ENCODE measurements around the gene ARHGAP6.

The ARHGAP6 gene

DNA sequence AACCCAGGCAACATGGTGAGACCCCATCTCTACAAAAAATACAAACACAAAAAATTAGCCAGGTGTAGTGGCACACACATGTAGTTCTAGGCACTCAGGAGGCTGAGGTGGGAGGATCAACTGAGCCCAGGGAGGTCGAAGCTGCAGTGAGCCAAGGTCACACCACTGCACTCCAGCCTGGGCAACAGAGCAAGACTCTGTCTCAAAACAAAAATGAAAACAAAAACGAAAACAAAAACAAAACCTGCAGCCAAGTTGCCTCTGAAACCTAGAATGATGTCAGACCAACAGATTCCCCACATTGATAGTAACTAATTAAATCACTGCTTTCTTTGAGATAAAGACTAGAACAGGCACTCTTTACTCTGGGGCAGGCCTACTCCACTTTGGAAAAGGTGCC, 268.0 kb downstream of the ARHGAP6 start:
- ChIA-PET POLR2A (ENCODE audit: low non-redundant PET) (no interaction called here), CTCF (no interaction called here)
- no peak for DNase-seq (ENCODE audit: low spot score)
- no peak overlapping the region for H3K27ac ChIP-seq
- TF ChIP-seq, protein P1, sequence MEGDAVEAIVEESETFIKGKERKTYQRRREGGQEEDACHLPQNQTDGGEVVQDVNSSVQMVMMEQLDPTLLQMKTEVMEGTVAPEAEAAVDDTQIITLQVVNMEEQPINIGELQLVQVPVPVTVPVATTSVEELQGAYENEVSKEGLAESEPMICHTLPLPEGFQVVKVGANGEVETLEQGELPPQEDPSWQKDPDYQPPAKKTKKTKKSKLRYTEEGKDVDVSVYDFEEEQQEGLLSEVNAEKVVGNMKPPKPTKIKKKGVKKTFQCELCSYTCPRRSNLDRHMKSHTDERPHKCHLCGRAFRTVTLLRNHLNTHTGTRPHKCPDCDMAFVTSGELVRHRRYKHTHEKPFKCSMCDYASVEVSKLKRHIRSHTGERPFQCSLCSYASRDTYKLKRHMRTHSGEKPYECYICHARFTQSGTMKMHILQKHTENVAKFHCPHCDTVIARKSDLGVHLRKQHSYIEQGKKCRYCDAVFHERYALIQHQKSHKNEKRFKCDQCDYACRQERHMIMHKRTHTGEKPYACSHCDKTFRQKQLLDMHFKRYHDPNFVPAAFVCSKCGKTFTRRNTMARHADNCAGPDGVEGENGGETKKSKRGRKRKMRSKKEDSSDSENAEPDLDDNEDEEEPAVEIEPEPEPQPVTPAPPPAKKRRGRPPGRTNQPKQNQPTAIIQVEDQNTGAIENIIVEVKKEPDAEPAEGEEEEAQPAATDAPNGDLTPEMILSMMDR (conservative IDR thresholded peaks at IDR 0.05; ENCODE audit: low read depth), result no peak

DNA sequence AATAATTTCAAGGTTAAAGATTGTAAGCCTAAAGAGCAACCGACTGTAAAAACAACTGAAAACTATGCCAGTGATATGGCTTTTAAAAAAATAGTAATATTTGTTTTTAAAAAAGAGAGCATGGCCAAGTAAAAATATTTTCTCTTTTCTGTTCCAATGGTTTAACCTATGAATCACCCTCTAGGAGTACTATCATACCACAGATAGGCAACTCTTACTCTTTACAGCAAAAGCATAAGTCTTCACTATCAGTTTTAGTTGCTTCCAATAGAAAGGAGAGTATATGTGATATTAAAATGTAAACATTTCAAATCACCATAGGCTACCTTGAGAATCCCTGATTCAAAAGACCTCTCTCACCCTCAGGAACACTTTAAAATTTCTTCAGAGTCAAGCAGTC, 269.9 kb downstream of the ARHGAP6 start:
- DNase-seq (ENCODE audit: low spot score), result no peak
- H3K27ac ChIP-seq, result no peak overlapping the region
- TF ChIP-seq, protein P1 (conservative IDR thresholded peaks at IDR 0.05; ENCODE audit: low read depth), result no peak
- CTCF ChIA-PET, result no interaction called here
- POLR2A ChIA-PET (ENCODE audit: low non-redundant PET), result no interaction called here

DNA sequence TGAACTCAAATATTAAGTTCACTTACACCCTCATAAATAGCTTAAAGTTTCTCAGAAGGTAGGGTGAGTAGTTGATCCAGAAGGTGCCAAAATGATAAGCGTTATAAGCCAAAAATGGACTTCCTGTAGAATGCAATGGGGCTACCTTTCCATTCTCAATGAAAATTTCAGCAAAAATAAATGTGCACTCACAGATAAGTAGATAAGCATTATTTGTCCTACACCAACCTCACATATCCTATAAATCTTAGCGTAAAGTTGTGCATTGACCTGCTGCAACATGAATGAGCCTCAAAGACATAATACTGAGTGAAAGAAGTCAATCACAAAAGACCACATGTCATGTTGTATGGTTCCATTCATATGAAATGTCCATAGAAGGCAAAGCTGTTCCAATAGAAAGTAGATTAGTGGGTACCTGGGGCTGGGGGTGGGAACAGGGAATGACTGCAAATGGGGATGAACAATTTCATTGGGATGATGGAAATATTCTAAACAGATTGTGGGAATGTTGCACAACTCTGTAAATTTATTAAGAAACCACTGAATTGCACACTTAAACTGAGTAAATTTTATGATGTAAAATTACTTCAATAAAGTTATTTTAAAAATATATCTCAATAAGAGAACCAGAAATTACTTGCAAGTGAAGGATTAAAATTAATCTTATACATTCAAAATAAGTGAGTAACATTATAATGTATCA, 271.6 kb downstream of the ARHGAP6 start:
- H3K27ac ChIP-seq, result no peak overlapping the region
- ChIA-PET CTCF (no interaction called here), POLR2A (ENCODE audit: low non-redundant PET) (no interaction called here)
- TF ChIP-seq, protein P1 (conservative IDR thresholded peaks at IDR 0.05; ENCODE audit: low read depth), result no peak
- DNase-seq (ENCODE audit: low spot score), result no peak

DNA sequence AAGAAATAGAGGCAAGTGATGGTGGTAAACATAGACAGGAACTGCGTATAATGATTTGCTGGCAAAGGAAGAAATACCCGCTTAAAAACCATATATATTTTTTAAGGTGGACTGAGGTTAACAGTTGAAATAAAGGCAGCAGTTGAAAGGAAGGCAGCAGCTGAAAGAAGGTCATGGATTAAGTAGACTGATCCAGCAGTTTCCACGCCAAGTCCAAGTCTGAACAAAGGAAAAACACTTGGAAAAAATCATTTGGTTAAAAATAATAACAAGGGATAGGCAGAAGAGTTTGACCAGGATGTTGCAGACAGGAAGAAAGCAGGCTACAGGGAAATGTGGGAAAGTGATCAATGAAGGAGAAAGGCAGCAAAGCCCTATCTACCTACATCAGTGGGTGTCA, 278.9 kb downstream of the ARHGAP6 start:
- TF ChIP-seq, protein P1 (conservative IDR thresholded peaks at IDR 0.05; ENCODE audit: low read depth), result no peak
- H3K27ac ChIP-seq, result no peak overlapping the region
- DNase-seq (ENCODE audit: low spot score), result no peak
- CTCF ChIA-PET, result no interaction called here
- POLR2A ChIA-PET (ENCODE audit: low non-redundant PET), result no interaction called here

DNA sequence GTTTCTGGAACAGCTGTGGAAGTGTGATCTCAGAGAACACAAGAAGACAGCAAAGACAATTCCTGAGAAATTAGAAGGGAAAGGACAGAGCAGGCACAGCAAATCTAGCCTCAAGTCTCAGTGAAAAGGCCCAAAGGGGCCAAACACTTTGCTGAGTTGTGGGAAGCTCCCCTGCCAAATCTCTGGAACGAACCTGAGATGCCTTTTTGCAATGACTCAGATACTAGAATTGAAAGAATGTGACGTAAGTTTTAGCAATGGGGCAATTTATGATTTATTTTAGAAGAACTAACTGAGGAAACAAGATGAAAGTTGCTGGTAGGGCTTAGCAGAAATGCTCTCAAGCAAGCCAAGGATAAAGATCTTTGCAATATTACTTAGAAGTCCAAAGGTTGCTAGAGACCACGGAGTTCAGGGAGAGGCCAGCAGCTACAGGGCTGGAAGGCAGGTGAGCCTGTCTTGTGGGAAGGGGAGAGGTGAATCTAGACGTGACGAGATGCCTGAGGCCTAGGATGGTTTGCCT, 279.7 kb downstream of the ARHGAP6 start:
- DNase-seq (ENCODE audit: low spot score), result peak; percentile 1
- ChIA-PET CTCF (no interaction called here), POLR2A (ENCODE audit: low non-redundant PET) (no interaction called here)
- TF ChIP-seq, protein P1 (conservative IDR thresholded peaks at IDR 0.05; ENCODE audit: low read depth), result no peak
- H3K27ac ChIP-seq, result peak overlapping the region; percentile 59

DNA sequence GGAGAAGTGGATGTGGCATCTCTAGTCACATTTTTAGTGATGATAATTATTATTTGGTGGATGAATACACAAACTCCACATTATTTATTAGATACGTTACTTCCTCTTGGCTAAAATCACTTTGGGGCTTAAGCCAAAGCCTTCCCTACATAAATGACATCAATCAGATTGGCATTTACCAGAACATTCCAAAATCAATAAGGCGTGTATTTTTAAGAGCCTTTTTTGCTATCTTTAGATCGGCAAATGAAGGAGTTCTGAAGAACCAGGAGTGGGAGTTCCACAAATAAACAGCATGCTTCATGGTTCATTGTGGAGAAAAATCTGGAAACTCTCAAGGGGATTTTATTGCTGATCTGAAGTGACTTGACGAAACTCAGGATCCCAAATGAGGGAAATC, 282.8 kb downstream of the ARHGAP6 start:
- H3K27ac ChIP-seq, result no peak overlapping the region
- TF ChIP-seq, protein P1 (conservative IDR thresholded peaks at IDR 0.05; ENCODE audit: low read depth), result no peak
- CTCF ChIA-PET, result interaction anchor here (0.7 kb wide), 1 partner anchor 128 kb away, joined by 3 read pairs; no protein-coding TSS in a partner anchor
- POLR2A ChIA-PET (ENCODE audit: low non-redundant PET), result no interaction called here
- no peak for DNase-seq (ENCODE audit: low spot score)
